KMS-11 (cell line): ENCODE data around the gene RNLS.

Experiments used
- H2AFZ ChIP-seq: fragments of 200-600 bp; sonication (generic); 2 replicates; pipeline ENCODE4 v1.6.1; 2016; ENCODE audit warnings: antibody characterized with exemption, mixed run types, low read depth
- H3K27ac ChIP-seq: fragments of 200-600 bp; sonication (generic); 2 replicates; pipeline ENCODE4 v1.6.1; 2016; ENCODE audit warnings: mild to moderate bottlenecking, mixed run types
- H3K27me3 ChIP-seq: fragments of 200-600 bp; sonication (generic); 2 replicates; pipeline ENCODE4 v1.6.1; 2017; ENCODE audit warnings: mild to moderate bottlenecking, low read depth, mixed run types, moderate library complexity; ENCODE audit not compliant: insufficient read depth
- H3K36me3 ChIP-seq: fragments of 200-600 bp; sonication (generic); 2 replicates; pipeline ENCODE4 v1.6.1; 2017; ENCODE audit warnings: mild to moderate bottlenecking, mixed run types; ENCODE audit not compliant: insufficient read depth
- H3K4me1 ChIP-seq: fragments of 200-600 bp; sonication (generic); 2 replicates; pipeline ENCODE4 v1.6.1; 2016; ENCODE audit warnings: mild to moderate bottlenecking, low read depth, mixed run types; ENCODE audit not compliant: poor library complexity, severe bottlenecking
- H3K4me2 ChIP-seq: fragments of 200-600 bp; sonication (generic); 2 replicates; pipeline ENCODE4 v1.7.0; 2016; ENCODE audit warnings: mild to moderate bottlenecking, mixed run types
- H3K4me3 ChIP-seq: fragments of 200-600 bp; sonication (generic); IDR thresholded peaks from 2 replicates; pipeline ENCODE4 v1.6.1; 2017; ENCODE audit warnings: low read depth, low read length, mixed read lengths; ENCODE audit not compliant: insufficient read depth
- H3K79me2 ChIP-seq: fragments of 200-600 bp; sonication (generic); 2 replicates; pipeline ENCODE4 v1.6.1; 2016; ENCODE audit warnings: low read depth, mixed run types; ENCODE audit not compliant: insufficient read depth
- H3K9ac ChIP-seq: fragments of 200-600 bp; sonication (generic); 2 replicates; pipeline ENCODE4 v1.6.1; 2016; ENCODE audit warnings: mild to moderate bottlenecking, mixed run types
- H4K20me1 ChIP-seq: fragments of 200-600 bp; sonication (generic); 2 replicates; pipeline ENCODE4 v1.6.1; 2016; ENCODE audit warnings: mild to moderate bottlenecking, mixed run types; ENCODE audit not compliant: insufficient read depth
- CTCF ChIP-seq: fragments of 200-600 bp; sonication (generic); conservative IDR thresholded peaks from 2 replicates; pipeline ENCODE4 v1.6.1; 2017; ENCODE audit warnings: low read depth, mild to moderate bottlenecking, antibody characterized with exemption, low read length, moderate library complexity, mixed read lengths

Gene RNLS

GRCh38 chr10:88473989-88474883, 108.9 kb downstream of the RNLS start:
- H3K4me2 ChIP-seq, result no peak overlapping the region
- no peak overlapping the region for H3K9ac ChIP-seq
- H3K36me3 ChIP-seq, result no peaks in the 10 kb centered on the region
- TF ChIP-seq CTCF, result no peak
- H3K27ac ChIP-seq, result no peak overlapping the region
- H3K4me3 ChIP-seq, result no peak overlapping the region
- no peak overlapping the region for H2AFZ ChIP-seq
- no peaks in the 10 kb centered on the region for H3K79me2 ChIP-seq
- peaks cover 10% of the 10 kb centered on the region for H3K4me1 ChIP-seq
- H3K27me3 ChIP-seq, result no peaks in the 10 kb centered on the region
- no peaks in the 10 kb centered on the region for H4K20me1 ChIP-seq

DNA sequence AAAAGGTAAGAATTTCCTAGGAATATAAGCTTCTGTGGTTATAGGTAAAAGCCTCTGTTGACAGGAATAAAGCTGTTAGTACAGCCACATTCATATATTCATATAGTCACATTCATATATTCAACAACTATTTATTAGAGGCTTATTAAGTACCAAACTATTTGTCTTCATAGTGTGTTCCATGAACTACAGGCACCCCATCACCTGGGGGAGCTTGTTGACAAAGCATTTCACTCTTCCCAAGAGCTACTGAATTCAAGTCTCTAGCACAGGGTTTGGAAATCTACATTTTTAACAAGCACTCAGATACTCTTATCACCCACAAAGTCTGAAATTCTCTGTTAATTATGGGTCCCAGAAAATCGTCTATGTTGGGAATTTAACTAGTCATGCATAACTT, 110.6 kb downstream of the RNLS start:
- Histone ChIP-seq H3K9ac (no peak overlapping the region), H2AFZ (no peak overlapping the region)

GRCh38 chr10:88471899-88472298, 111.2 kb downstream of the RNLS start:
- H3K36me3 ChIP-seq, result no peaks in the 10 kb centered on the region
- no peak overlapping the region for H3K4me3 ChIP-seq
- no peak overlapping the region for H3K9ac ChIP-seq
- no peaks in the 10 kb centered on the region for H4K20me1 ChIP-seq
- no peak overlapping the region for H2AFZ ChIP-seq
- H3K4me1 ChIP-seq, result no peaks in the 10 kb centered on the region
- H3K27me3 ChIP-seq, result no peaks in the 10 kb centered on the region
- H3K4me2 ChIP-seq, result no peak overlapping the region
- TF ChIP-seq CTCF, result no peak
- no peak overlapping the region for H3K27ac ChIP-seq
- H3K79me2 ChIP-seq, result no peaks in the 10 kb centered on the region

More for the DNA sequence above, 110.6 kb downstream of the RNLS start:
- Histone ChIP-seq H4K20me1 (no peaks in the 10 kb centered on the region), H3K4me3 (no peak overlapping the region), H3K4me1 (no peaks in the 10 kb centered on the region), H3K36me3 (no peaks in the 10 kb centered on the region), H3K79me2 (no peaks in the 10 kb centered on the region), H3K27ac (no peak overlapping the region), H3K4me2 (no peak overlapping the region), H3K27me3 (no peaks in the 10 kb centered on the region)
- no peak for TF ChIP-seq CTCF

- Histone ChIP-seq H3K27ac (no peak overlapping the region), H3K27me3 (no peaks in the 10 kb centered on the region), H3K9ac (no peak overlapping the region), H3K36me3 (no peaks in the 10 kb centered on the region), H3K4me3 (no peak overlapping the region), H2AFZ (no peak overlapping the region), H3K4me2 (no peak overlapping the region), H3K79me2 (no peaks in the 10 kb centered on the region), H4K20me1 (no peaks in the 10 kb centered on the region), H3K4me1 (no peaks in the 10 kb centered on the region)
- TF ChIP-seq CTCF, result no peak
Measured at GRCh38 chr10:88467835-88468485, 115.2 kb downstream of the RNLS start.
